Naive thymus-derived CD4-positive, alpha-beta T cell (primary cell): ENCODE results near the gene C2orf42. TPM values are rescaled to one million over a fixed set of nuclear protein-coding genes. Genes with fewer than 3 reads are reported as not detected.

Experiments used
- ATAC-seq: fragments of 150-1000 bp; cut with Tn5 transposase; 2 replicates; pipeline ENCODE4 v1.10.0; 2021; ENCODE audit warnings: mild to moderate bottlenecking, moderate library complexity
- CTCF ChIA-PET: fragments of 350-600 bp; sonication (Branson Sonifier 250); formaldehyde crosslinking; loops from one replicate; lab custom pipeline; 2021; ENCODE audit warnings: antibody characterized with exemption; lab: Charles Lee
- POLR2A ChIA-PET: fragments of 350-600 bp; sonication (Branson Sonifier 250); formaldehyde crosslinking; loops from one replicate; lab custom pipeline; 2021; ENCODE audit warnings: antibody characterized with exemption, inconsistent platforms; lab: Charles Lee
- DNase-seq, 9 donors: peaks; one replicate each; pipeline versions ENCODE4 v3.0.0 to v3.0.0-alpha.2; 2020 to 2022; ENCODE audit warnings: mixed read lengths in 1 of 9
- H3K27ac ChIP-seq: one replicate; pipeline ENCODE4 v1.7.0; 2013; ENCODE audit warnings: mild to moderate bottlenecking, low read depth, low read length, moderate library complexity
- H3K27me3 ChIP-seq, 2 donors: one replicate each; pipeline ENCODE4 v1.7.0; 2013; ENCODE audit warnings: low read length in 2 of 2, mild to moderate bottlenecking in 2 of 2, moderate library complexity in 2 of 2; ENCODE audit not compliant: control insufficient read depth in 2 of 2, insufficient read depth in 2 of 2
- H3K36me3 ChIP-seq, 3 experiments: 1 replicate in 2 of 3; 2 replicates in 1 of 3; pipeline ENCODE4 v1.7.0; 2013; ENCODE audit warnings: low read length in 3 of 3, mild to moderate bottlenecking in 3 of 3, moderate library complexity in 1 of 3; ENCODE audit not compliant: insufficient read depth in 3 of 3, control insufficient read depth in 2 of 3
- H3K4me1 ChIP-seq, 2 donors: one replicate each; pipeline ENCODE4 v1.7.0; 2013; ENCODE audit warnings: low read length in 2 of 2, mild to moderate bottlenecking in 2 of 2, moderate library complexity in 1 of 2; ENCODE audit not compliant: control insufficient read depth in 2 of 2, insufficient read depth in 2 of 2
- H3K4me3 ChIP-seq: 2 replicates; pipeline ENCODE4 v1.7.0; 2013; ENCODE audit warnings: mild to moderate bottlenecking, low read length
- H3K9me3 ChIP-seq, 3 experiments: 1 replicate in 2 of 3; 2 replicates in 1 of 3; pipeline ENCODE4 v1.7.0; 2013; ENCODE audit warnings: low read length in 3 of 3; ENCODE audit not compliant: control insufficient read depth in 2 of 3
- H3K27ac Mint-ChIP-seq, 9 donors: one replicate each; pipeline ENCODE4 v1.8.0; 2020 to 2022; ENCODE audit warnings: mixed read lengths in 9 of 9, mild to moderate bottlenecking in 8 of 9, moderate library complexity in 5 of 9, inconsistent platforms in 2 of 9
- H3K27me3 Mint-ChIP-seq, 5 donors: one replicate each; pipeline ENCODE4 v1.8.0; 2021 to 2022; ENCODE audit warnings: mixed read lengths in 5 of 5, mild to moderate bottlenecking in 1 of 5
- H3K36me3 Mint-ChIP-seq, 5 donors: one replicate each; pipeline ENCODE4 v1.8.0; 2020 to 2022; ENCODE audit warnings: mixed read lengths in 5 of 5, mild to moderate bottlenecking in 3 of 5, inconsistent platforms in 1 of 5
- H3K4me1 Mint-ChIP-seq, 7 donors: one replicate each; pipeline ENCODE4 v1.8.0; 2020 to 2022; ENCODE audit warnings: mixed read lengths in 7 of 7, mild to moderate bottlenecking in 3 of 7, inconsistent platforms in 1 of 7
- H3K4me3 Mint-ChIP-seq, 10 donors: one replicate each; pipeline ENCODE4 v1.8.0; 2020 to 2022; ENCODE audit warnings: mild to moderate bottlenecking in 10 of 10, mixed read lengths in 10 of 10, moderate library complexity in 6 of 10, inconsistent platforms in 2 of 10
- H3K9me3 Mint-ChIP-seq, 11 donors: one replicate each; pipeline ENCODE4 v1.8.0; 2020 to 2022; ENCODE audit warnings: mixed read lengths in 11 of 11, mild to moderate bottlenecking in 4 of 11, inconsistent platforms in 1 of 11, moderate library complexity in 1 of 11
- intact Hi-C, 2 donors: fragments of 100-400 bp; cut with micrococcal nuclease; formaldehyde crosslinking; loops; one replicate each; pipeline ENCODE4 v1.15.1; 2023
- polyA plus RNA-seq, 2 donors: library from polyadenylated mRNA; unstranded; fragments of 300-500 nt; fragmentation: Illumina TruSeq; gene quantifications; one replicate each; pipeline ENCODE4 v1.2.3, GENCODE V29; 2021
- total RNA-seq, 6 experiments: library from RNA in 5 of 6; stranded (reverse) in 5 of 6; gene quantifications; 1 replicate in 5 of 6; 2 replicates in 1 of 6; pipeline ENCODE4 v1.2.3 and lab custom pipeline; 2021 to 2026

C2orf42 gene
- total and polyA plus RNA-seq, 7 experiments from 2014 or later: 20.6 to 48.4 (median 30.3) TPM

- POLR2A ChIA-PET: interaction anchor here (0.6 to 17.1 kb wide), 6 partner anchors 9 to 31 kb away, joined by 3 to 535 read pairs (median 5); partner anchors contain the start of gene PCBP1
- peak overlapping the region; percentile 2 to 87 (median 79) for H3K27ac Mint-ChIP-seq
- peaks cover 0 to 2% (median 0%) of the 10 kb centered on the region in 11 donors for H3K9me3 Mint-ChIP-seq
- no peaks in the 10 kb centered on the region for H3K27me3 ChIP-seq
- no peak overlapping the region for H3K27ac ChIP-seq
- CTCF ChIA-PET: interaction anchor here (0.7 to 1.2 kb wide), 2 partner anchors 27 to 553 kb away, joined by 3 to 4 read pairs; no protein-coding TSS in a partner anchor
- no peaks in the 10 kb centered on the region for H3K27me3 Mint-ChIP-seq
- no peak for DNase-seq
- H3K4me1 Mint-ChIP-seq: peaks cover 35 to 76% (median 68%) of the 10 kb centered on the region in 7 donors
- peak overlapping the region in 6 of 10 donors; percentile 7 to 46 (median 19) for H3K4me3 Mint-ChIP-seq
- H3K9me3 ChIP-seq: no peaks in the 10 kb centered on the region
- H3K36me3 ChIP-seq: no peaks in the 10 kb centered on the region
- ATAC-seq: no peak
- peaks cover 19 to 34% of the 10 kb centered on the region in 2 donors for H3K4me1 ChIP-seq
- H3K4me3 ChIP-seq: no peak overlapping the region
- H3K36me3 Mint-ChIP-seq: peaks cover 0 to 3% (median 0%) of the 10 kb centered on the region in 5 donors
- intact Hi-C loops: no loop called here
Observed at GRCh38 chr2:70118798-70119454, 71.9 kb downstream of the C2orf42 start.

- no peaks in the 10 kb centered on the region for H3K27me3 ChIP-seq
- peak overlapping the region; percentile 42 for H3K27ac ChIP-seq
- ATAC-seq: no peak
- Mint-ChIP-seq H3K27ac (peak overlapping the region in 7 of 9 donors; percentile 9 to 76 (median 51)), H3K4me3 (peak overlapping the region in 1 of 10 donors; percentile 22), H3K27me3 (no peaks in the 10 kb centered on the region), H3K36me3 (peaks cover 0 to 3% (median 0%) of the 10 kb centered on the region in 5 donors), H3K9me3 (no peaks in the 10 kb centered on the region), H3K4me1 (peaks cover 30 to 73% (median 66%) of the 10 kb centered on the region in 7 donors)
- peaks cover 7 to 30% of the 10 kb centered on the region in 2 donors for H3K4me1 ChIP-seq
- DNase-seq: no peak
- H3K9me3 ChIP-seq: no peaks in the 10 kb centered on the region
- H3K36me3 ChIP-seq: no peaks in the 10 kb centered on the region
- intact Hi-C loops: loop anchor here in 1 of 2 donors (1.0 kb wide), 1 partner anchor 7 kb away; no protein-coding TSS in a partner anchor
- ChIA-PET CTCF (interaction anchor here (0.7 to 1.7 kb wide), 3 partner anchors 9 to 29 kb away, joined by 3 to 4 read pairs (median 3); no protein-coding TSS in a partner anchor), POLR2A (interaction anchor here (1.3 to 17.1 kb wide), 6 partner anchors 4 to 204 kb away, joined by 4 to 535 read pairs (median 180); partner anchors contain the start of gene PCBP1)
- no peak overlapping the region for H3K4me3 ChIP-seq
Observed at GRCh38 chr2:70116936-70117552, 73.8 kb downstream of the C2orf42 start.

- H3K4me1 Mint-ChIP-seq: peaks cover 34 to 75% (median 65%) of the 10 kb centered on the region in 7 donors
Observed at GRCh38 chr2:70115646-70116442, 75.0 kb downstream of the C2orf42 start.

GRCh38 chr2:70113359-70114070, 77.3 kb downstream of the C2orf42 start:
- Histone ChIP-seq H3K9me3 (no peaks in the 10 kb centered on the region), H3K27me3 (no peaks in the 10 kb centered on the region), H3K27ac (no peak overlapping the region), H3K4me3 (no peak overlapping the region), H3K36me3 (no peaks in the 10 kb centered on the region), H3K4me1 (peaks cover 29 to 50% of the 10 kb centered on the region in 2 donors)
- Mint-ChIP-seq H3K9me3 (no peaks in the 10 kb centered on the region), H3K27ac (peak overlapping the region in 3 of 9 donors; percentile 27 to 42 (median 34)), H3K27me3 (no peaks in the 10 kb centered on the region), H3K4me3 (peak overlapping the region in 3 of 10 donors; percentile 23 to 53 (median 38)), H3K4me1 (peaks cover 34 to 81% (median 68%) of the 10 kb centered on the region in 7 donors), H3K36me3 (no peaks in the 10 kb centered on the region)
- ChIA-PET CTCF (interaction anchor here (0.6 kb wide), 1 partner anchor 27 kb away, joined by 3 read pairs; no protein-coding TSS in a partner anchor), POLR2A (interaction anchor here (0.7 to 17.1 kb wide), 7 partner anchors 8 to 29 kb away, joined by 3 to 535 read pairs (median 7); partner anchors contain the start of gene PCBP1)
- no peak for DNase-seq
- intact Hi-C loops: loop anchor here in 1 of 2 donors (1.0 kb wide), 1 partner anchor 9 kb away; no protein-coding TSS in a partner anchor
- no peak for ATAC-seq

More at GRCh38 chr2:70115646-70116442, 75.0 kb downstream of the C2orf42 start:
- Mint-ChIP-seq H3K36me3 (peaks cover 0 to 3% (median 0%) of the 10 kb centered on the region in 5 donors), H3K9me3 (no peaks in the 10 kb centered on the region), H3K27me3 (no peaks in the 10 kb centered on the region), H3K4me3 (peak overlapping the region in 7 of 10 donors; percentile 16 to 57 (median 36)), H3K27ac (peak overlapping the region in 6 of 9 donors; percentile 9 to 82 (median 52))
- ATAC-seq: peak; percentile 46
- Histone ChIP-seq H3K4me1 (peaks cover 14 to 33% of the 10 kb centered on the region in 2 donors), H3K9me3 (no peaks in the 10 kb centered on the region), H3K27ac (peak overlapping the region; percentile 0), H3K4me3 (no peak overlapping the region), H3K36me3 (no peaks in the 10 kb centered on the region), H3K27me3 (no peaks in the 10 kb centered on the region)
- POLR2A ChIA-PET: interaction anchor here (0.6 to 17.1 kb wide), 13 partner anchors 6 to 430 kb away, joined by 3 to 535 read pairs (median 5); partner anchors contain the start of genes C2orf42 and PCBP1
- intact Hi-C loops: loop anchor here (1.0 kb wide), 2 partner anchors 7 to 8 kb away; no protein-coding TSS in a partner anchor
- DNase-seq: no peak
- CTCF ChIA-PET: interaction anchor here (0.6 to 1.1 kb wide), 3 partner anchors 11 to 28 kb away, joined by 3 to 5 read pairs (median 3); no protein-coding TSS in a partner anchor

- peak overlapping the region in 2 of 10 donors; percentile 27 to 37 for H3K4me3 Mint-ChIP-seq
- intact Hi-C loops: no loop called here
- Histone ChIP-seq H3K9me3 (no peaks in the 10 kb centered on the region), H3K36me3 (no peaks in the 10 kb centered on the region), H3K4me3 (no peak overlapping the region), H3K27me3 (no peaks in the 10 kb centered on the region), H3K27ac (peak overlapping the region; percentile 43), H3K4me1 (peaks cover 34 to 59% of the 10 kb centered on the region in 2 donors)
- CTCF ChIA-PET: interaction anchor here (0.7 kb wide), 1 partner anchor 10 kb away, joined by 4 read pairs; no protein-coding TSS in a partner anchor
- DNase-seq (no peak), ATAC-seq (no peak)
- H3K4me1 Mint-ChIP-seq: peaks cover 39 to 83% (median 69%) of the 10 kb centered on the region in 7 donors
- H3K27me3 Mint-ChIP-seq: no peaks in the 10 kb centered on the region
- POLR2A ChIA-PET: interaction anchor here (0.5 to 17.1 kb wide), 5 partner anchors 8 to 30 kb away, joined by 3 to 535 read pairs (median 8); partner anchors contain the start of gene PCBP1
- no peaks in the 10 kb centered on the region for H3K9me3 Mint-ChIP-seq
- H3K27ac Mint-ChIP-seq: peak overlapping the region in 8 of 9 donors; percentile 23 to 92 (median 57)
- H3K36me3 Mint-ChIP-seq: no peaks in the 10 kb centered on the region
Observed at GRCh38 chr2:70111752-70112591, 78.8 kb downstream of the C2orf42 start.
